Ishikawa (cell line): ENCODE measurements around the gene CRELD1.

Experiments
- CEBPB ChIP-seq: IDR thresholded peaks from 2 replicates; pipeline ENCODE4 v1.6.1; 2012
- CREB1 ChIP-seq: IDR thresholded peaks from 2 replicates; pipeline ENCODE4 v1.6.1; 2012; ENCODE audit warnings: low read depth
- EGR1 ChIP-seq: IDR thresholded peaks from 2 replicates; pipeline ENCODE4 v1.6.1; 2012
- EP300 ChIP-seq: IDR thresholded peaks from 2 replicates; pipeline ENCODE4 v1.6.1; 2012; ENCODE audit warnings: borderline replicate concordance
- FOXM1 ChIP-seq: IDR thresholded peaks from 2 replicates; pipeline ENCODE4 v1.6.1; 2012; ENCODE audit warnings: low read depth, borderline replicate concordance
- MAX ChIP-seq: IDR thresholded peaks from 2 replicates; pipeline ENCODE4 v1.6.1; 2012
- NFIC ChIP-seq: IDR thresholded peaks from 2 replicates; pipeline ENCODE4 v1.6.1; 2012
- RAD21 ChIP-seq: IDR thresholded peaks from 2 replicates; pipeline ENCODE4 v1.6.1; 2012; ENCODE audit warnings: low read depth
- REST ChIP-seq: IDR thresholded peaks from 2 replicates; pipeline ENCODE4 v1.6.1; 2012; ENCODE audit warnings: low read depth, mild to moderate bottlenecking
- TAF1 ChIP-seq: IDR thresholded peaks from 2 replicates; pipeline ENCODE4 v1.6.1; 2012; ENCODE audit warnings: low read depth, mild to moderate bottlenecking
- TCF12 ChIP-seq: IDR thresholded peaks from 2 replicates; pipeline ENCODE4 v1.6.1; 2012; ENCODE audit warnings: low read depth
- USF1 ChIP-seq: IDR thresholded peaks from 2 replicates; pipeline ENCODE4 v1.6.1; 2012
- YY1 ChIP-seq: IDR thresholded peaks from 2 replicates; pipeline ENCODE4 v1.6.1; 2012; ENCODE audit warnings: low read depth
- ZBTB7A ChIP-seq: IDR thresholded peaks from 2 replicates; pipeline ENCODE4 v1.6.1; 2012; ENCODE audit warnings: low read depth

GRCh38 chr3:9978710-9979305 lies 45.2 kb downstream of the CRELD1 start:
- TF ChIP-seq NFIC, result no peak
- no peak for TF ChIP-seq EGR1
- no peak for TF ChIP-seq RAD21
- no peak for TF ChIP-seq EP300
- TF ChIP-seq FOXM1, result no peak
- TF ChIP-seq REST, result no peak
- TF ChIP-seq TAF1, result no peak
- TF ChIP-seq CEBPB, result no peak
- TF ChIP-seq CREB1, result no peak
- no peak for TF ChIP-seq YY1
- TF ChIP-seq MAX, result no peak
- no peak for TF ChIP-seq USF1
- no peak for TF ChIP-seq ZBTB7A
- no peak for TF ChIP-seq TCF12
